Gastroesophageal sphincter (tissue), 3 donors: ENCODE data around the gene SPATA2L.

ENCODE experiments used
- EP300 ChIP-seq: sonication (generic); formaldehyde crosslinking; IDR thresholded peaks from one replicate; pipeline ENCODE4 v1.6.1; 2017; ENCODE audit warnings: antibody characterized with exemption, mild to moderate bottlenecking
- POLR2A ChIP-seq, 2 donors: fragments of 450-650 bp; IDR thresholded peaks; one replicate each; pipeline ENCODE4 v1.6.1; 2017; ENCODE audit warnings: antibody characterized with exemption in 2 of 2, mild to moderate bottlenecking in 2 of 2, moderate library complexity in 1 of 2
- TF ChIP-seq, protein P1 (sequence below), 4 experiments: fragments of 200-600 bp in 2 of 4; fragments of 450-650 bp in 2 of 4; sonication (generic) in 1 of 4; IDR thresholded peaks; one replicate each; pipeline ENCODE4 v1.5.1; 2017 to 2019; ENCODE audit warnings: antibody characterized with exemption in 4 of 4, mild to moderate bottlenecking in 2 of 4, moderate library complexity in 2 of 4

DNA sequence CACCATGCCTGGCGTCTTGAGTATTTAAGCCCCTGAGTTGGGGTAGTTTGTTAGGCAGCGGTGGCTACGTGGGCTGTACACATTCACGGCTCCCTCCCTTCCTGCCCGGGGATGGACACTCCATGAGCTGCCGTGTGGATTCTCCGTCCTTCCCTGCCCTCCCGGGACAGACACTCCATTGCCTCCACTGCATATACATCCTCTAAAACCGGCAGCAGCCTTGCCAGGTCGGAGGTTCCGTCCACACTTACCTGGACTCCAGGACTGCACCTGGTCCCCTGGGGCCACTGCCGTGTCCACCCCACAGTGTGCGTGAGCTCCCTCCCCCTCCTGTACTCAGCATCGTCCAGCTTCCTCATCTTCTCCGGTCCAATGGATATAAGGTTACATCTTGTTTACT is 3.5 kb upstream of the SPATA2L start:
- TF ChIP-seq, protein P1, sequence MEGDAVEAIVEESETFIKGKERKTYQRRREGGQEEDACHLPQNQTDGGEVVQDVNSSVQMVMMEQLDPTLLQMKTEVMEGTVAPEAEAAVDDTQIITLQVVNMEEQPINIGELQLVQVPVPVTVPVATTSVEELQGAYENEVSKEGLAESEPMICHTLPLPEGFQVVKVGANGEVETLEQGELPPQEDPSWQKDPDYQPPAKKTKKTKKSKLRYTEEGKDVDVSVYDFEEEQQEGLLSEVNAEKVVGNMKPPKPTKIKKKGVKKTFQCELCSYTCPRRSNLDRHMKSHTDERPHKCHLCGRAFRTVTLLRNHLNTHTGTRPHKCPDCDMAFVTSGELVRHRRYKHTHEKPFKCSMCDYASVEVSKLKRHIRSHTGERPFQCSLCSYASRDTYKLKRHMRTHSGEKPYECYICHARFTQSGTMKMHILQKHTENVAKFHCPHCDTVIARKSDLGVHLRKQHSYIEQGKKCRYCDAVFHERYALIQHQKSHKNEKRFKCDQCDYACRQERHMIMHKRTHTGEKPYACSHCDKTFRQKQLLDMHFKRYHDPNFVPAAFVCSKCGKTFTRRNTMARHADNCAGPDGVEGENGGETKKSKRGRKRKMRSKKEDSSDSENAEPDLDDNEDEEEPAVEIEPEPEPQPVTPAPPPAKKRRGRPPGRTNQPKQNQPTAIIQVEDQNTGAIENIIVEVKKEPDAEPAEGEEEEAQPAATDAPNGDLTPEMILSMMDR (IDR thresholded peaks at IDR 0.05) = no peak
- TF ChIP-seq POLR2A (IDR thresholded peaks at IDR 0.05) (no peak), EP300 (no peak)
